Measurements from ENCODE around the gene DOLK.
"Not testable (repeated sequence)": the region's sequence is repeated elsewhere in the genome, so short reads cannot be mapped to it uniquely, and the experiment has no call there.

The DOLK gene

DNA sequence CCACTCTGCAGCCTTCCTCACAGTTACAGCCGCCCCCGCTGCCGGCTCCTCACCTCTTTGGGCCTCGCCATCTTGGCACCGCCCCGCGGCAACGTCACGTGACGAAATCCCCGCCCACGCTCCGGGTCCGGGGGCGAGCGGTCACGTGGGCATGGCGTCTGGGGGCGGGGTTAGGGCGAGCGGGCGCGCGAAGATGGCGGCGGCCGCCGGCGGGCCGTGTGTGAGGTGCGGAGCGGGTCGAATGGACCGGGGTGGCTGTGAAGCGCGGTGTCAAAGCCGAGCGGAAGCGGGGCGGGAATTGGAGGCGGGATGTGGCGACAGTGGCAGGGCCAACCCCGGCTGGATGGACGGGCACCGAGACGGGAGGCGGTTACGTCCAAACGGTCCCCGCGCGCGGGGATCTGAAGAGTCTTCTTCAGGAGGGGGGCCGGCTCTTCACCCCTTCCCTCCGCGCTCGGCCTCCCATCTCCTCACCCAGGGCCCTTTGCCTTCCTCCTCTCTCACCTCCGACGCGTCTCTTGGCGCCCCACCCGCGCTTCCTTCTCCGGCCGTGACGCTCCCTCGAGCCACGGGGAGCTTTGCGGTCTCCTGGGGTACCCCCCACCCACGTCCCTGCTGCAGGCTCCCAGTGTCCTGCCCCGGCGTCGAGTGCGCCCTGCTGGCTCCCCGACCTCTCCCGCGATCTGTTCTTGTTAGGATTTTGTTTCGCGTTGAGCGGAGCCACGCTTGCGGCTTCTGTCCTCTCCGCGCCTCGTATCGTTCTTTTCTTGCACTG is at the start of gene DOLK, which contains the start of gene NUP188:
Gene DOLK, minus strand, starts transcription at position 77 of the 775 bp plus-strand sequence. CDS start 300 bp downstream, outside the sequence.
Gene NUP188, plus strand, starts transcription at position 173 of the 775 bp plus-strand sequence. Its CDS starts 21 bp downstream, at position 194.
- DNase-seq = peak; percentile 63

DNA sequence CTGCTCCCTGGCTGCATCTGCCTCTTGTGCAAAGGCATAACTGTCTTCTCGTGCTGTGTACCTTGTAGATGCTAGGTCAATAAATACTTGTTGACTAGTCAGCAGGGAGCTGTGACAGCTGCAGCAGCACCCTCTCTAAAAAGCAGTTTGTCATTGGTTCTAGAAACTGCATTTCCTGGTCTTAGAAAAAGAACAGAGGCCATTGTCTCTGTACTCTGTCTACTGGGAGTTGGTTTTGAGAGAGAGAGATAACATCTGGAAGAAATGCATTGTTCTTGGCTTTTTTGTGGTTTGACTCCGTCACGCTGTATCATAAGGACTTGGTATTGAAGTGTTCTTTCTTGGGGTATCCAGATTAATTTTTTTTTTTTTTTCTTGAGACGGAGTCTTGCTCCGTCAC is 48.4 kb upstream of the DOLK start:
- DNase-seq = no peak

- DNase-seq = no peak
Observed at GRCh38 chr9:128992995-128993394, 45.6 kb upstream of the DOLK start.

- DNase-seq = no peak
Observed at GRCh38 chr9:128987805-128988204, 40.4 kb upstream of the DOLK start.

DNA sequence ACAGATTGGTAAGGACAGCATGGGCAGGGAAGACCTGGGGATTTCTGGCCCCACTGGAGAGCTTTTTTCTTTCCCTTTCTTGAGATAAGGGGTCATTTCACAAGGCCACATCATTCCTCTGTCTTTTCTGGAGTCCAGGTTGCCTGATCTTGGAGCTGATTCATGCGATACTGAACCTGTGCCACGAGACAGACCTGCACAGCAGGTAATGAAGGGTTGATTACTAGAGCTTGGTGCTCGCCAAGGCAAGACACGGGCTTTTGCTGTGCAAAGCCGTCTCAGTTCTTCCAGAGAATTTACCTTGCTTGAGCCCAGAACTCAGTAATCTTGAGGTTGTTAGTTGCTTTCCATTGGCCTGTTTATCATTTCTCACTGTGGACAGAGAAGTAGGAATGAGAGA is 39.3 kb upstream of the DOLK start:
- DNase-seq = no peak

DNA sequence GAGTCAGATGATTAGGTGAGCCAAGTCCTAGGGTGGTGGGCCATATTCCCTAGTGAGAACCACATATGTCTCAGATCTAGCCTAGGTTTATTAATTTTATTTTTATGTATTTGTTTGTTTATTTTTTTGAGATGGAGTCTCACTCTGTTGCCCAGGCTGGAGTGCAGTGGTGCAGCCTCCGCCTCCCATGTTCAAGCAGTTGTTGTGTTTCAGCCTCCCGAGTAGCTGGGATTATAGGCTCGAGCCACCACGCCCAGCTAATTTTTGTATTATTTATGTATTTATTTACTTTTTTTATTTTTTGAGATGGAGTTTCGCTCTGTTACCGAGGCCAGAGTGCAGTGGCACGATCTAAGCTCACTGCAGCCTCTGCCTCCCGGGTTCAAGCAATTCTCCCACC is 36.1 kb upstream of the DOLK start:
- no peak for DNase-seq

- no peak for DNase-seq
Observed at GRCh38 chr9:128979111-128979510, 31.7 kb upstream of the DOLK start.

GRCh38 chr9:128972956-128973355 is 25.6 kb upstream of the DOLK start:
- no peak for DNase-seq

DNA sequence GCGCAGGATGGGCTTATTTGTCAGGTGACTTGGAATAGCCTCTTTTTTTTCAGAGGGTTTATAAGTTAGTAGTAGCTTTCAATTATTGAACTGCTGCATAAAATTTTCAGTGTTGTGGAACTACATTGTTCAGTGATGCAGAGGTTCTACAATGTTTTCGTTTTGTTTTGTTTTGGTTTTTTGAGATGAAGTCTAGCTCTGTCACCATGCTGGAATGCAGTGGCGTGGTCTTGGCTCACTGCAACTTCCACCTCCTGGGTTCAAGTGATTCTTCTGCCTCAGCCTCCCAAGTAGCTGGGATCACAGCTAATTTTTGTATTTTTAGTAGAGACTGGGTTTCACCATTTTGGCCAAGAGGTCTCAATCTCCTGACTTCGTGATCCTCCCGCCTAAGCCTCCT is 22.1 kb upstream of the DOLK start:
- DNase-seq = no peak

DNA sequence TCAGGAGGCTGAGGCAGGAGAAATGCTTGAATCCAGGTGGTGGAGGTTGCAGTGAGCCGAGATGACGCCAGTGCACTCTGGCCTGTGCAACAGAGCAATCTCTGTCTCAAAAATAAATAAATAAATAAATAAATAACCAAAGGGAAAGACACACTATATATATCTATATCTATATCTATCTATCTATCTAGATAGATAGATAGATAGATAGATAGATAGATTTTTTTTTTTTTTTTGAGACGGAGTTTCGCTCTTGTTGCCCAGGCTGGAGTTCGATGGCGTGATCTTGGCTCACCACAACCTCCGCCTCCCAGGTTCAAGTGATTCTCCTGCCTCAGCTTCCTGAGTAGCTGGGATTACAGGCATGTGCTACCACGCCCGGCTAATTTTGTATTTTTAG is 14.0 kb upstream of the DOLK start:
- not testable (repeated sequence) for DNase-seq

- no peak for DNase-seq
Observed at GRCh38 chr9:128947277-128947526, 201 bp downstream of the DOLK start.

DNA sequence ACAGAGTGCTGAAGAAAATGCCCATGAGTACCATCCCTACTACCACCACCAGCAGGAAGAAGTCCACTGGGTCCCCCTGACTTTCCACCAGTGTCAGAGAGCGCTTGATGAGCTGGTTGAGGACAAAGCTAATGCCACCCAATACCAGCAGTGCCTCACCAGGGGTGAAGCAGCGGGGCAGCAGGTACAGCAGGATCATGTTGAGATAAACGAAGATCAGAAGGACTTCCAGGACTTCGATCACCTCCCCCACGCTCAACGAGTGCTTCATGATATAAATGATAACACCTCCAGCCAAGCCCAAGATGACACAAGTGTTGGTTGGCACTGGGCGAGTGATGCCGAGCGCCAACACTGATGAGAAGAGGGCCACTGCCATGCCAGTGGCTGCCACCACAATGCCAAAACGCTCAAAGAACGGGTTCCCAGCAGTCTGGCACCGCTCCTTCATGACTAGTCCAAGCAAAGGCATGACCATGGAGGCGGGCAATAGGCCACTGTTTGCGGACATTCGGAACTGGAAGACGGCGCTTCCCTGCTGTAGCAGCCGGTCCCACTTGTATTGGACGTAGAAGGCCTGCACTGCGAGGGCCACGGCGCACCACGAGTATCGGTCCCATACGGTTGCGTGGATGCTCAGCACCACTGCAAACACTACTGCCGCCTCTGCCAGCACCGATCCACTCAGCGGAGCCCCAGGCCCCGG is 679 bp downstream of the DOLK start:
- DNase-seq = no peak

DNA sequence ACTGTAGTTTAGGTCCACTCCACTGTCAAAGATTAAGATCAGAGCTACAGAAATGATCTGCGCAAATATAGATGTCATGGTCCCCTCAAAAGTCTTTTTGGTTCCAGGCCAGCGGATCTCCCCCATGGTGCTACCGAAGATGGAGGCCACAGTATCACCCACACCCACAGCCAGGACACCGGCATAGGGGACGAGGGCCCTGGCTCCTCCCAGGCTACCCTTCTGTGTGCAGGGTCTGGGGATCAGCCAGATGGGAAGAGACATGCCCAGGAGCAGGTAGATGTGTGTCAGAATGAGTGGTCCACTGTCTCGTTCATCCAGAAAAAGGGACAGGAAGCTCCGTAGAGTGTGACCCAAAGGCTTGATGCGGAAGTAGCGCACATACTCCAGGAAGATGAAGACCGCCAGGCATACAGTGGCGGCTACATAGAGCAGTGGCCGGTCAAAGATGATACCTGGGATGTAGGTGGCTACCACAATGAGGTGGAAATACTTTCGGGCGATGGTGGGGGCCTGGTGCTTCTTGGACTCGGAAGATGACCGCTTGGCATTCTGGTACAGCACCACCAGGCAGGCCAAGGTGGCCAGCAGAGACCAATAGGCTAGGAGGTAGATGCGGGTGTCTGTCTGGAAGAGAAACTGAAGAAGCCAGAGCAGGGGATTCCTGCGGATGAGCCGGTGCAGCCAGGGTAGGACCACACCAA is 1.5 kb downstream of the DOLK start:
- no peak for DNase-seq

- not testable (repeated sequence) for DNase-seq
Observed at GRCh38 chr9:128944966-128945365, 2.4 kb downstream of the DOLK start.

GRCh38 chr9:128943832-128944620 is 3.4 kb downstream of the DOLK start:
- DNase-seq = no peak

- no peak for DNase-seq
Observed at GRCh38 chr9:128940946-128941755, 6.3 kb downstream of the DOLK start.

GRCh38 chr9:128940271-128940921 is 7.0 kb downstream of the DOLK start:
- DNase-seq = no peak

DNA sequence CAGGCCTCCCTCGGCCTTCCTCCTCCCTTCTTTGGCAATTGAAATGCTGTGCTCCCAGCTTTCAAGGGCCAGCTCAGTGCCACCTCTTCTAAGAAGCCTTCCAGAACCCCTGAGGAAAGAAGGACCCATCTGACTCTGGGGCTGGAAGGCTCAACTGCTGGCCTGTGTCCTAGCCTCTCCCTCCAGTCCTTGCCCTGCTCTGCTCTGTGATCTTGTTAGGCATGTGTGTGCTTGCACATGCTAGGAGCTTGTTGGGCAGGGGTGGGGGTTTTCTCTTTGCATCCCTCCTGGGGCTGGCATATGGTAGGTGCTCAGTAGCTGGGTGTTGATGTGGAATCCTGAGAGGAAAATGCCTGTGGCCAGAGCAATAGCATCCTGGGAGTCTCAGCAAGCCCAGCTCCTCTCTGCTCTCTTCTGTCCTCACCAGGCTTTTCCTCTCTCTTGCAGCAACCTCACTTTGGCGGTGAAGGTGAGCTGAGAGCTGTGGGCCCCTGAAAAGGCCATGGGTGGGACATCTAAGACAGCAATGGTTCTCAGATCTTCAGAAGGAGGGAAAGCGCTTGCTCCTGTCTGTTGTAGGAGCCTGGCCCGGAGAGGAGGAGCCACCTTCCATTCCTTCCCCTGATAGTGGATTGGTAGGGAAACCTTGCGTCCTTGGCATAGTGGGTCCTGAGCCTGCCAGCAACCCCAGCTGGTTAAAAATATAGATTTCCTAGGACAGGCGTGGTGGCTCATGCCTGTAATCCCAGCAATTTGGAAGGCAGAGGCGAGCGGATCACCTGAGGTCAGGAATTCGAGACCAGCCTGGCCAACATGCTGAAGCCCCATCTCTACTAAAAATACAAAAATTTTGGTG is 9.9 kb downstream of the DOLK start:
- no peak for DNase-seq

DNA sequence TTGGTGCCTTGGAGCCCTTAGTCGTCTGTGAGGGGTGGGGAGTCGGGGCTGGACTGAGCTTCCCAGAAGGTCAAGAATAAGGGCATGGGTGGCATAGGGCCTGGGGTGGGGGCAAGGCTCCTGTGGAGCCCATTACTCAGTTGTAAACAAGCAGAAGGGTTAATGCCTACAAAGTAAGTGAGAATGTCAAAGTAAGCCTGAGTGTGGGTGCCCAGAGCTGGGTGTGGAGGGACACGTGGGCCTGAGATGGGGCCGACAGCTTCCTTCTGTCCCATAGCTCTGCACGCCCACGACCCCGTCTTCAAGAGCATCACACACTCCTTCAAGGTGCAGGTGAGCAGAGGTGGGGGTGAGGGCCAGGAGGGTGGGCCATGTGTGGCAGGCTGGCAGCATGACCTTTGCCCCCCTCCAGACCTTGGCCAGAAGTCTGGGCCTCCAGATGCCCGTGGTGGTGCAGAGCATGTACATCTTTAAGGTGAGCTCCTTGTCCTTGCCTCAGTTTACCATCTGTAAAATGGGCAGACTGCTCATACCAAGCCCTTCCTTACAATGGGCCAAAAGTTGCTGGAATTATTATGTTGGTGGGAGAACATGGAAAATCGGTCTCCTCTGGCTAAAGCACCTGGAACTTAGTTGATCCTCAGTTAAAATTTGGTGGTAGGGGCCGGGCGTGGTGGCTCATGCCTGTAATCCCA is 11.1 kb downstream of the DOLK start:
- DNase-seq = no peak

GRCh38 chr9:128933731-128934130 is 13.7 kb downstream of the DOLK start:
- DNase-seq = no peak

Data from NCI-H524 treated with DMSO at 0.1 percent for 48 hours (cell line).